HTR-8/SVneo (cell line): ENCODE data around the gene PDE10A.

ENCODE experiments used
- DNase-seq: peaks from one replicate; pipeline ENCODE4 v3.0.0; 2011; ENCODE audit warnings: low spot score, mixed read lengths; ENCODE audit not compliant: insufficient read length
- FAIRE-seq: peaks from 2 replicates; lab custom pipeline; 2011; peaks lifted over from hg19 to GRCh38; lab: Jason Lieb, UNC

PDE10A gene

DNA sequence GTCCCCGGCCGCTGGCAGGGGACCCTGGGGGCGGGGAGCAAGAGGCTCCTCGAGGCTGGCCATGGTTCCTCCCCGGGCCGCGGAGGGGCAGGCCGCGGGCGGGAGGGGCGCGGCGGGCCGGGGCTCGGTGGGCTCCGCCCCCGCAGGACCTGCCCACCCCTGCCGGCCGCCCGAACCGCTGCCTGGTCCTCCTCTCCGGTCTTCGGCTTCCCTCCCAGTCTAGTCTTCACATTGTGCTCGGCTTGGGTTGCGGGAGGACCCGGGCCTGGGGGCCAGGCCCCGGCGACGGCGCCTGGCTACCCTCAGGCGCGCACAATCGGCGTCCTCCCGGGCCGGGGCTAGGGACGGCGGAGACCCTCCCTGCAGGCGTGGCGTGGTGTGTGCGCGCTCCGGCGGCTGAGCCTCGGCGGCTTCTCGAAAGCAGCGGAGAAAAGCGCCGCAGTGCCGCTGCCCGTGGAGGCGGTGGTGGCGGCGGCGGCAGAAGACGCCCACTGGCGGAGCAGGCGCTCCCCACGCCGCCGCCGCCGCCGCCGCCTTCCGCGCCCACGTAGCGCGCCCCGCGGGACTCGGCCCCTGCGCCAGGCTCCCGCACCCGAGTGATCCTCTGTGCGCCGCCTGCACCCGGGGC lies at the start of gene PDE10A:
Gene PDE10A (minus strand): TSS at position 493 of the 628 bp plus-strand sequence. CDS start 430 bp downstream, at position 63.
- DNase-seq (no peak), FAIRE-seq (no peak)

DNA sequence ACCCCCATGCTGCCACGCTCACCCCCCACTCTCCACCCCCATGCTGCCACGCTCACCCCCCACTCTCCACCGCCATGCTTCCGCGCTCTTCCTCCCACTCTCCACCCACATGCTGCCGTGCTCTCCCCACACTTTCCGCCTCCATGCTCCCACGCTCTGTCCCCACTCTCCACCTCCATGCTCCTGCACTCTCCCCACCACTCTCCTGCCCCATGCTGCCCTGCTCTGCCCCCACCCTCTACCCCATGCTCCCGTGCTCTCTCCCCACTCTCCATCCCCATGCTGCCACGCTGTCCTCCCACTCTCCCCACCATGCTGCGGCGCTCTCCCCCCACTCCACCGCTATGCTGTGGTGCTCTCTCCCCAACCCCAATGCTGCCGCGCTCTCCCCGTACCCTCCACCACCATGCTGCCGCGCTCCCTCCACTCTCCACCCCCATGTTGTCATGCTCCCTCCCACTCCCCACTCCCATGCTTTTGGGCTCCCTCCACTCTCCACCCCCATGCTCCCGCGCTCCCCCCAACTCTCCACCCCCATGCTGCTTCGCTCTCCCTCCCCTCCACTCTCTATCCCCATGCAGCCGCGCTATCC lies 46.0 kb upstream of the PDE10A start:
- FAIRE-seq (no peak), DNase-seq (no peak)

DNA sequence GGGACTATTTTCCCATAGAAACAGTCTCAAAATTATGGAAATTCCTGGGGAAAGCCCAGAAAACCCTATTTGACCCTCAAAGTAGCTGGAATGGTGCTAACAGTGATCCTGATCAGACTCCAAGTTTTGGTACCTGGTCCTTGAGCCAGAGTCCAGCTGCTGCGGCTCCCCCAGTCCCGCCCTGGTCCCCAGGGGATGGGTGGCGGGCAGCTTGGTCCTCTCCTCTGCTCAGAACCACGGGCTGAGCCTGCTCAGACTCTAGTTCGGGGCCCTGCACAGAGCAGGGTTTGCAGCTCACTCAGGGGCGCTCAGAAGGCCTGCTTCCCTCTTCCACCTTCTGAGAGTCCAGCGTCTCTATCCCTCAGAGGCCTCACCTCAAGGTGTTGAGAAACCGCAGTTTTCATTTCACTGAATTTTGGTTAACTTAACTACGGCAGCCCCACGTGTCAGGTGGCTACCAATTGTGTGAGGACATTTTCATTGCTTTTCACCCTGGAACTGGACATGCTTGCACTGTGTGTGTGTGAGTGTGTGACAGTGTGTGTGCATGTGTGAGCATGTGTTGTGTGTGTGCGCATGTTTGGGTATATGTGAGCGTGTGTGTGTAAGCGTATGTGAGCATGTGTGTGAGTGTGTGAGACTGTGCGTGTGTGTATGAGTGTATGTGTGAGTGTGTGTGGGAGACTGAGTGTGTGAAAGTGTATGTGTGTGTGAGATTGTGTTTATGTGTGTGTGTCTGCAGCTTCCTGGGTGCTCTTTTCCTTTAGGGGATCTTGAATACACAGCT lies 44.2 kb upstream of the PDE10A start:
- FAIRE-seq (no peak), DNase-seq (no peak)

DNA sequence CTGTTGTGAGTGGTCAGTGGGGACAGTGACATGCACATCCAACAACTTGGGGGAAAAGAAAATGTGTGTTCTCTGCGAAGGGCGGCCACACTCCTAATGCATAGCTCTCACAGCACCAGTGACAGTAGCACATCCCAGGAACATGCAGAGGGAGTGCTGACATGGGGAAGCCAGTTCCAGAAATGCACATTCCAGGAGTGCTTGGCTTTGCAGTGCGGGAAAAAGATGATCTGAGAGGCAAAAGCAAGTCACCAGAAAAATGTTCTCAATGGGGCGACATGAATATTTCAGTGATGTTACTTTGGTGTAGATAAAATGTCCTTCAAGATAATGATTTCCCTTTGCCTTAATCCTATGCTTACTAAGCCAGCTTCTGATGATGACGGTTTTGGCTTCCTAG lies 42.9 kb upstream of the PDE10A start:
- DNase-seq: no peak
- no peak for FAIRE-seq

DNA sequence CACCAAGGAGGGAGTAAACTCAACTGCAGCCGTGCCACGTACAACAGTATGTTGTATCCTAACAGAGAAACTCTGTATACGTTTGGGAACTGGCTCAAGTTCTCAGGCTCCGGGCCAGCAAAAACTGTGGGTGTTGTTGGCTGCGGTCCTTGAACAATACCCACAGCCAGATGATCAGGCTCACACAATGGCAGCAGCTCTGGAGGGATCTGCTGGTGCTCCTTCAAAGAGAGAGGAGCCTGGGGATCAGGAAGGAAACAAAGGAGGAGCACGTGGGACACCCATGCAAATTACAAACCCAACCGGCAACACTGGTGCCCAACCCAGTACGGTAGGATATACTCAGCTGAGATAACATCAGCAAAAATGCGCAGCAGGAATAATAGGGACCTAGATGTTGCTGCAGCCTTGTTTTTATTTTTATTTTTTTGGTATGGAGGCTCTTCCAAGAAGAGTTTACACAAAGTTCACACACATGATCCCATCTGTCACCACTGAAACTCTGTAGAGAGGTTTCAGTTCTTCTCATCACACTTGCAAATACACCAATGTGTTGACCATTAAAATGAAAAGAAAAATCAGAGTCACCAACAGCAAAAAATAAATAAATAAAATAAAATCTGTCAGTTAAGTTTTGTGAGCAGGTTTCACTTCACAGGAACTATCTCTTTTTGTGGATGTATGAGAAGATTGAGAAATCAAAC lies 41.2 kb upstream of the PDE10A start:
- DNase-seq: no peak
- FAIRE-seq: no peak

DNA sequence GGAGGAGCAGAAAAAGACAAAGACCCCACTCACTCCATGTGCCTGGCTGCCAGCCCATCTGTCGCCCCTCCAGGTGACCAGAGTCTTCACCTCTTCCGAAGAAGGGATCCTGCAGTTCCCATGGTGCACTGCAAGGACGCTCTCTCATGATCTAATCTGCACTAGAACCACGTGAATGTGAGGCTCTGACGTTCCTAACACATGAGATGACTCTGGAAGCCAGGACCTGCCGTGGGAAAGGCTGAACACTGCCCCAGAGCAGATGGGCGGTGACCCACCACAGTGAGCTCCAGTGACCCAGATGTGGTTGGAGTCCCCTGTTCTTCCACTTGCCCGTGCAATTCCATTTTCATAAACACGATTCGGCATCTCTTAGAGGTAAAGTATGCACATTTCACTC lies 39.6 kb upstream of the PDE10A start:
- FAIRE-seq: no peak

DNA sequence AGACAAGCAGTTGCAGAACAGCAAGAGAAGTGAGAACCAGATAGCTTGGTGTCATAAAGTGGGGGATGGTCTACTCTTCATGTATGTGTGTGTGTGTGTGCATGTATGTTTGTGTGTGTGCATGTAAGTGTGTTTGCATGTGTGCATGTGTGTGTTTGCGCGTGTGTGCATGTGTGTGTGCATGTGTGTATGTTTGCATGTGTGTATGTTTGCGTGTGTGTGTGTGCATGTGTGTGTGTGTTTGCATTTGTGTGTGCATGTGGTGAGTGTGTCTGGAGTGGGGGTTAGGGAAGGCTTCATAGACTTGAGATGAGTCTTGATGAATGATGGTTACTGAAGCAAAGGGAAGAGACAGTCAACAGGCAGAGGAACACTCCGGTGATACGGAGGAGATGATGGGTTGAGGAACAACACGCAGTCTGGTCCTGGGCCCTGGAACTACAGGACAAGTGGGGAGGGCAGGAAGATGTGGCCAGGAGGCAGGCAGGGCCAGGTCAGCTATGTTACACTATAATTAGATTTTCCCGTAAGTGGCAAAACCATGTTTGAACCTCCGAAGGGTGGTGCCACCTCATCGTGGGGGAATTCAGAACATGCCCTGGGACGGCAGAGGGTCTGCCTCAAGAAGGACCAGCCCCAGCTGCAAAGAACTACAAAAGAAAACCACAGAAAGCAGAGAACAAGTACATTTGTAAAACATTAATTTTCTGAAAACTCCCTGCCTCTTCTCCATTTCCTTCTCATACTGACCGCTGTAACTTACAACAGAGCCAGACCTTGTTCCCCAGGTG lies 38.7 kb upstream of the PDE10A start:
- DNase-seq (no peak), FAIRE-seq (peak; percentile 44)

More for the DNA sequence above, 39.6 kb upstream of the PDE10A start:
- DNase-seq: no peak

DNA sequence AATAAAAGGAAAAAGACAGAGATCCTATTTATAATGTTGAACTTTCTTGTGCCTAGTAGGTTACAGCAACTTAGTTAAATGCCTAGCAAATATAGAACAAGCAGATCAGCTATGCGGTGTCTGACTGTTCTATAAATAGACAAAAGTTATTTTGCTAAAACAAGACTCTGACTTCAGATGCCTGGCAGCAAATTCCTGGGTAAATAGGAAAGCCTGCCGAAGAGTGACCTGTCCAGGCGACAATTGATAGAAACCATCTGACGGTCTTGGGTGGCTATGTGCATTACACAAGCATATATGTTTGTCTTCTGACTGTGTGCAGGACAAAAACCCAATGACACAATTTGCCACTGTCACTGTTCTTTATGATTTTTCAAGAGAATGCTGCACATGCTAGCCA lies 38.0 kb upstream of the PDE10A start:
- FAIRE-seq (no peak), DNase-seq (no peak)

DNA sequence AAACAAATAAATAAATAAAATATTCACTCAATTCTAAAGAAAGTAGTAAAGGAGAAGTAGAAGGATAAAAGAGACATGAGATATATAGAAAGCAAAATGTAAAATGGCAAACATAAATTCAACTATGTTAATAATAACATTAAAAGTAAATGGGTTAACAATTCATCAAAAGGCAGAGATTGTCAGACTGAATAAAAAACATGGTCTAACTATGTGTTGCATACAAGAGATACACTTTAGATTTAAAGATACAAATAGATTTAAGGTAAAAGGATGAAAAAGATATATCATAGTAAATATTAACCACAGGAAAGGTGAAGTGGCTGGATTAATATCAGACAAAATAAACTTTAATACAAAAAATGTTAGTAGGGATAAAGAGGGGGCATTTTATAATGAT lies 35.8 kb upstream of the PDE10A start:
- DNase-seq (no peak), FAIRE-seq (no peak)

DNA sequence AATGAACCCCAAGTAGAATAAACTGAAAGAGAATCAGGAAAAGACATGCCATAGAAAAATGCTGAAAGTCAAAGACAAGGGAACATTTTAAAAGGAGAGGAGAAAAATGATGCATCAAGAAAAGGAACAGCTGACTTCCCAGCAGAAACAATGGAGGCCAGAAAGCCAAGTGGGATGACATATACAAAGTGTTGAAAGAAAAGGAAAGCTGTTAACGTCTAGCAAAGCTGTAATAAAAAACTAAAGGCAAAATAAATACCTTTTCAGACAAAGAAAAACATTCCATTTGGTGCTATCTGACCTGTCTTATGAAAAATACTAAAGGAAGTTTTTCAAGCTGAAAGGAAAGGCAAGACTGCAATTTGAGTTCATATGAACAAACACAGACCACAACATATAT lies 34.1 kb upstream of the PDE10A start:
- no peak for DNase-seq
- FAIRE-seq: no peak

DNA sequence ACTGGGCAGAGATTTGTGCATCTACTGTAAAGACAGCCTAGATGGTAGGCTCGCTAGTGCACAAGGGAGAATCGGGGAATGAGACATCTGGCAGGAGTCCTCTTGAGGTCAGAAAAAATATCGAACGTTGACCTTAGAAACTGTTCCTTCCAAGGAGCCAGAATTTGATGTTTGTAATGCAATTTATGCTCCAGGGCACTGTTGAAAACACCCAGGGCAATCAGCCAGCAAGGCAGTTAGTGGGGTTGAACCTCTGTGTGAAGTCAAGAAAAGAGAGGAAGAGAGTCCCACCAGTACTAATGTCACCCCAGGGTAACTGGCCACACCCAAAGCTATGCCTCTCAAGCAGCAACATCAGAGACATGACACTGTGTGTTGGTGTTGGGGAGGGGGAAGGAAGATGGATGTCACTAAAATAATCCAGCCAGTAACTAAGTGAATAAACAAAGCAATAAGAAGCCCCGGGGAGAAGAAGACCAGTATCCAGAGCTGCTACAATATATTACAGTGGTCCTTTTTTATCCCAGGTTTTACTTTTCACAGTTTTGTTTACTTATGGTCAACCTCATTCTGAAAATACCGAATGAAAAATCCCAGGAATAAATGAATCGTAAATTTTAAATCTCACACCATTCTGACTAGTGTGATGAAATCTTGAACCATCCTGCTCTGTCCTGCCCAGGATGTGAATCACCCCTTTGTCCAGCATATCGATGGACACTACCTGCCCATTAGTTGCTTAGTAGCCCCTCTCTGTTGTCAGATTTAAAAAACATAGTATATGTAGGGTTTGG lies 32.9 kb upstream of the PDE10A start:
- FAIRE-seq: no peak
- DNase-seq: no peak

DNA sequence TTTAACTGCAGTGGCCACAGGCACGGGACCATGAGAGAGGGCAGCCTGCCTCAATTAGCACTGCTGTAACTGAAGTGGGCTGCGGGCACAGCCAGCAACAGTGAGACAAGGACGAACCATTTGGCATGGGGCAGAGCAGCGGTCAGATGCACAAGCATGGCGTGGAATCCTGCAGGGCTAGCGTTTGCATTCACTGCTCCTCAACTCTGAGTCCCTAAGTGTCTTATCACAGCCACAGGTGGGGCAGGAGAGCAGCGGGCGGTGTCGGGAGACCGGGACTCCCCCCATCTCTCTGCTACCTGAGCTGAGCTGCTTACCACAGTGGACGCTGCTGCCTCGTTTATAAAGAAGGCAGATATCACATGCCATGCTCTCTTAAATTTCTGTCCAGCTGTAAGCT lies 31.3 kb upstream of the PDE10A start:
- FAIRE-seq: no peak

DNA sequence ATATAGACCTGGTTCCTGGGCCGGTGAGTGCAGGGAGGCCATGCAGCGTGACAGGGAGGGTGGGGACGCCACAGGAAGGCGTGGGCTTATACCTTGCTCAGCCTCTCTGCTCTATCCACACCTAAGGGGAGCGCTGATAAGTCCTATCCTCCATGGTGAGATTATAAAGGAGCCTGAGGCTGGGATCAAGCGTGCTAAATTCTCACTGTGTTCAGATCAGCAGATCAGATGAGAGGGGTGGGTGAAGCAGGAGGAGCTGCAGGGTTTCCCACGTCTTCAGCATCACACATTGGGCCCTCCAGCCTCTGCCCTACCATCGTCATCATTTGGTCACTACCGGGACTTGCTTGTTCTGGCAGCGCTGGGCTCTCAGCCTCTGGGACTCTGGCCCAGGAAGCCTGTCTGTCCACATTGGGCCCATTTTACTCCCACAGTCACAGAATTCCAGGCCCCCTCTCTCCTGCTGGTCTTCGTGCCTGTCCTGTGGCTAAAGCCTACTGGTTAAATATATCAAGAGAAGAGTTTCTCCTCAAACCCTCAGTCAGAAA lies 29.1 kb upstream of the PDE10A start:
- FAIRE-seq (no peak), DNase-seq (no peak)

More for the DNA sequence above, 31.3 kb upstream of the PDE10A start:
- no peak for DNase-seq

DNA sequence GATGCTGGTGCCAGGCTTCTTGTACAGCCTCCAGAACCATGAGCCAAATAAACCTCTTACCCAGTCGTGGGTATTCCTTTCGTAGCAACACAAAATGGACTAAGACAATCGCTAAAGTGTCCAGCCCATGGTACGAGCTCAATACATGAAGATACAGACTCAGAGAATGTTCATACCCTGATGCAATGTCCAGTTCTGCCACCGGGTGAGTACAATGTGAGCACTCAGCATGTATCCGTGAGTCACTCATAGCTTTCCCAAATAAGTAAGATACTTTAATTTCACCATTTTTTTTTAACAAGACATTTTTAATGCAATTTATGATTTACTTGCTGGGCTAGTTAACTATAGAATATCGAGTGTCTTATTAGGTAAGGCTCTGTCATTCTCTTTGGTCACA lies 26.7 kb upstream of the PDE10A start:
- FAIRE-seq (no peak), DNase-seq (no peak)

DNA sequence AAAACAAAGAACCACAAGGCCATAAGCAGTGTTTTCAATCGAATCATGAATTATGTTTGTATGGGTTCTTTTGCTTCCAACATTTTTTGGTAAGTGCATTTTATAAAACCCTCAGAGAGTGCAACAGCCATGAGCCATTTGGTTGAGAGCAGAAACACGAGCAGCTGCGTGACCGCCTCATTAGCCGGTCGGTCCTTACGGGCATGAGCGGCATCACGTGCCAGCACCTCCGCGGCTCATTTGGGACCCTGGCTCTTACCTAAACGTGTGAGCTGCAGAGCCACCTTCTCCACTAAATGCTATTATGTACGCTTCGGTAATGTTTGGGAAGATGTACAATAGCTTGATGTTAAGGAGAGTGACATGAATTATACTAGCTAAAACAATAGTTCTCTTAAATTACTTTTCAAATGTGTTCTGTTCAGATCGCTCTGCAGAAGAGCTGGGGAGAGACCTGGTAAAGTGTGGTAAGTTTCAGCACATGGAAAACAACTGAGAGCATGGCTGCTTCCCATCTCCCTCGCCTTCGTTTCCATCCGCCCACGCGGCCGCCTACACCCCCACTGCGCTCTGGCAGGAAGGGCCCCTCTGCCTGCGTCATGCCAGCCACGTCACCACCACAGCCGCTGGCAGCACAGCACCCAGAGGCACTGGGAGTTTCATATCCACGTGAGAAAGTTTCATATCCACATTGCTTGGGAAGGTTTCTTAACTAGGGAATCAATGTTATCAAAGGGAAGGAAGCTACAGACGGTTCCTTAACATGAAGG lies 23.7 kb upstream of the PDE10A start:
- no peak for FAIRE-seq
- no peak for DNase-seq

DNA sequence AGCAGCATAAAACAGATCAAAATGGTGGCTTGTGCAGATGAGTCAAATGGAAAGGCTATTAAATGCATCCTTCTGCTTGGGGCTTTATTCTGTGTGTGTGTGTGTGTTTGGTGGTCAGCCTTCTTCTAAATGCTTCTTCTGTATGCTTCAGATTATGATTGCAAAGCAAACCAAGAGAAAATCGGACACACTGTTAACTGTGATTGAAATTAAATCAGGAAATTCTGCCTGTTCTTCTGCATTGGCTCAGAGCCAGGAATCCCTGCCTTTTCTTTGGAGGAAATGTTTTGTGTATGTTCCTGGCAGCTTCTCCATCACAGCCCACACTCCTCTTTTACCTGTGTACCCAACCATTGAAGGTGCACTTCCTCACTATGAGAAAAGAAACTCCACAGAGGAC lies 22.3 kb upstream of the PDE10A start:
- FAIRE-seq (no peak), DNase-seq (no peak)

DNA sequence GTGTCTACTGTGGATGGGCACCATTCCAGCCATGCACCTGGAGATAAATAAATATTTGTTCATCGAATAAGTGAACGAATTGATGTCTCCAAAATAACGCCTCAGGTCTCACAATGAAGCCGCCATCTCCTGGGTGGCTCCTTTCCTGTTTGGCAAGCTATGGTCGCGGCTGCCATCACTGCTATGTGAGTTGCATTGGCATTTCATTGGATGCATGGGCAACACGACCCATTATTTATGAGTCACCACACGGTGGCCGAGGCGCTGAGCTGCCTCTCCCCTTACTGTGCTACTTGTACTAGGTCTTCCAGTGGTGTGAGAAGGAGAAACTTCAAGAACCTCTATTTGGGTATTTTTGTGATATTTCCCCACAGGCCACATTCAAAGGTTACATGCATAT lies 21.3 kb upstream of the PDE10A start:
- FAIRE-seq: no peak
- DNase-seq: no peak

DNA sequence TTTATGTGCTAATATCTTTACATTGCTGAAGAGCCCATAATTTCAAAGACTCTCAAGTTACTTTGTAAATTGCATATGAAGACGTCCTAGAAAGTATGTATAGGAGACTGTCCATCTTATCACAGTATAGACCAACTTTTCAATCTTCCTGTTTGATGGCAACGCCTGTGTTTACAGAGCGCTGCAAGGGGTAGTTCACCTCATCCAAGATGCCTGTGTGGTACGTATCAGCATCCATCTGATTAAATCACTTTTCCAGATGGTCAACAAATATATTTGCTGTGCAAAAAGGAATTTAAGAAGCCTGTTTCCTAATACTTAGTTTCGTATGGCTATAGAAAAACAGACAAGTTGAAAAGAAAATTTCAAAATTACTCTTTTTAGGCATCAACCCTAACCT lies 17.9 kb upstream of the PDE10A start:
- no peak for DNase-seq
- FAIRE-seq: no peak
